ENCODE data around the gene GPR176. TPM values are rescaled to one million over a fixed set of nuclear protein-coding genes. Genes with fewer than 3 reads are reported as not detected.

Gene GPR176
- total RNA-seq, 4 donors from 2014 or later: 4.3 to 15.0 (median 7.9) TPM

DNA sequence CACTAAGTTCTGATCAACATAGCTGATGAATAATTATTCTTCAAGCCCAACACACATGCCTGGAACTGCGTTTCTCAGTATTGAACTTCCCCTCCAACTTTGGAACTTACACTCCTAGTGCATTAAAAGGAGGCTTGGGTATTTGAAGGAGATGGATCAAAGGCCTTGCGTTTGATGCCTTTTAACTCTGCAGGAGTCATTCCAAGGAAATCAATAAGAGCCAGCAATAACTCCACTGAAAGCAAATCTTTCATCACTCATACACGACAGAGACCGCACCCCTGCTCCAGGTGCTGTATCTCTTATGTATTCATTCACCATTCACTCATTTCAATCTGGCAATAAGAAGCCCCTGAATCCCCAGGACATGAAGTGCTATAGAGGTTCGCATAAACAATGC, 123.5 kb downstream of the GPR176 start:
- no peaks in the 10 kb centered on the region for H3K4me1 ChIP-seq
- TF ChIP-seq CTCF (IDR thresholded peaks at IDR 0.05) (no peak), POLR2A (IDR thresholded peaks at IDR 0.05) (no peak)
- H3K36me3 ChIP-seq: no peaks in the 10 kb centered on the region
- DNase-seq: no peak
- no peak overlapping the region for H3K27ac ChIP-seq
- intact Hi-C loops (cut with DNase I): loop anchor here (10.0 kb wide), 1 partner anchor 78 kb away; no protein-coding TSS in a partner anchor
- no peak overlapping the region for H3K4me3 ChIP-seq (replicated peaks in 1 of 3)
- WGBS, 2 donors: 86 to 91% methylated on average over 5 of the region's 5 CpGs
- H3K27me3 ChIP-seq: no peaks in the 10 kb centered on the region
- no peaks in the 10 kb centered on the region for H3K9me3 ChIP-seq

- no peaks in the 10 kb centered on the region for H3K9me3 ChIP-seq
- no peaks in the 10 kb centered on the region for H3K27me3 ChIP-seq
- DNase-seq: no peak
- no peak for TF ChIP-seq POLR2A (IDR thresholded peaks at IDR 0.05)
- no peak for TF ChIP-seq CTCF (IDR thresholded peaks at IDR 0.05)
- no peak overlapping the region for H3K27ac ChIP-seq
- H3K4me3 ChIP-seq (replicated peaks in 1 of 3): no peak overlapping the region
- no peaks in the 10 kb centered on the region for H3K4me1 ChIP-seq
- H3K36me3 ChIP-seq: no peaks in the 10 kb centered on the region
- 26 to 39% methylated on average over 3 of the region's 3 CpGs for WGBS, 2 donors
- intact Hi-C loops (cut with DNase I): loop anchor here (10.0 kb wide), 1 partner anchor 79 kb away; no protein-coding TSS in a partner anchor
These were observed 124.6 kb downstream of the GPR176 start for GRCh38 chr15:39795486-39795885.

DNA sequence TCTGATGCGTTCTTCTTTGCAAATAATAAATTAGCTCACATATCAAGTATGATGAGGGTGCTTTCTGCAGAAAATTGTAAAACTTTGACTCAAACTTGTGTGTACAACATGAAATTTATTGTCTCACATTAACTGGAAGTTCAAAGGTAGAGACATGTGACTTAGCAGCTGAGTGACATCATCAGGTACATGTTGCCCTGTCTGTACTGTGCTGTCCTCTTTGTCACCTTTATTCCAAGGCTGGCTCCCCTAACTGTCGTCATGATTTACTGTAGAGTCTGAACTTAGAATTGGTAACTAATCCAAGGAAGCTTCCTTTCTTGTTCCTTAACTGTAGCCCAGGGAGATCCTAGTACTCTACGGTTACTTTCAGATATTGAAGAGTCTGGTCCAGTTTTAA, 125.1 kb downstream of the GPR176 start:
- Histone ChIP-seq H3K4me3 (replicated peaks in 1 of 3) (no peak overlapping the region), H3K9me3 (no peaks in the 10 kb centered on the region), H3K27me3 (no peaks in the 10 kb centered on the region), H3K27ac (no peak overlapping the region), H3K4me1 (no peaks in the 10 kb centered on the region), H3K36me3 (no peaks in the 10 kb centered on the region)
- intact Hi-C loops (cut with DNase I): loop anchor here (10.0 kb wide), 1 partner anchor 80 kb away; no protein-coding TSS in a partner anchor
- no peak for TF ChIP-seq CTCF (IDR thresholded peaks at IDR 0.05)
- TF ChIP-seq POLR2A (IDR thresholded peaks at IDR 0.05): no peak
- 95 to 96% methylated on average over 3 of the region's 3 CpGs for WGBS, 2 donors
- no peak for DNase-seq

DNA sequence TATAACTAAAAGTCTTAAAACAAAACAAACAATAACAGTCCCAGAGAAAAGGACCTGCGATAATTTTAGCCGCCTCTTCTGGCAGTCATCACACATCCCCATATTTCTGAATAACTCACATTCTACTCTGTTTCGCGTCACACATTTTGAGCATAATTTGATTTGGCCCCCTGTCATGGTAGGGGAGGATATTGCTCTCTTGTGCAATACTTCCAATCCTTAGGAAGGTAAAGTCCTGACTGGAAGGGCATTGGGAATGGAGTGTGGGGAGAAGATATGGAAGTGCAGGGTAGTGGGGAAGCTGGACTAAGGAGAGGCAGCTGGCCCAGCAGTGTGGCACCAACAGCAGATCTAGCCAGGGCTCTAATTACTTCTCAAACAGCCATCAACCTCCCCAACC, 126.1 kb downstream of the GPR176 start:
- Histone ChIP-seq H3K9me3 (no peaks in the 10 kb centered on the region), H3K27ac (no peak overlapping the region), H3K4me1 (no peaks in the 10 kb centered on the region), H3K4me3 (replicated peaks in 1 of 3) (no peak overlapping the region), H3K36me3 (no peaks in the 10 kb centered on the region), H3K27me3 (no peaks in the 10 kb centered on the region)
- intact Hi-C loops (cut with DNase I): loop anchor here (10.0 kb wide), 1 partner anchor 81 kb away; no protein-coding TSS in a partner anchor
- 84 to 89% methylated on average over 4 of the region's 4 CpGs for WGBS, 2 donors
- DNase-seq: no peak
- TF ChIP-seq POLR2A (IDR thresholded peaks at IDR 0.05) (no peak), CTCF (IDR thresholded peaks at IDR 0.05) (no peak)

DNA sequence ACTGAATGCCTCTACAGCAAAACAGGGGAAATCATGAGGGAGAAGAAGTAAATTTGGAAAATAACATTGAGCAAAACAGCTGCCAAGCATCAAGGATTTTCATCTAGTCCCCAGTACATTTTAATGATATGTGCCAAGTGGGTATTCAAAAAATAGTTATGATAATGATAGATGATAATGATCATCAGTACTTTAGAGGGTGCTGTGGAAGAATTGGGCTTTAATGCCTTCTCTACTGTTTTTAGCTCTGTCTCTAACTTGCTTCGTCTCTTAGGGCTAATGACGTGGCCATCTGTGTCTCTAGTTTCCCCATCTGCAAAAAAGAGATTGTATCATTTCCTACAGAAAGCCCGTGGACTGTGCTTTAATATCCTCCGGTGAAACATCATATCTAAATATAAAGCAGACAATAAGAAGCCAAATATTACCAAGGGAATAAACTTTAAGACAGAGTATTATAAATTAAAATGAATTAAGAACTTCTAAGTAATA, 127.2 kb downstream of the GPR176 start:
- TF ChIP-seq POLR2A (IDR thresholded peaks at IDR 0.05) (no peak), CTCF (IDR thresholded peaks at IDR 0.05) (no peak)
- WGBS, 2 donors: 52 to 68% methylated on average over 4 of the region's 4 CpGs
- no peaks in the 10 kb centered on the region for H3K9me3 ChIP-seq
- H3K4me1 ChIP-seq: no peaks in the 10 kb centered on the region
- H3K27me3 ChIP-seq: no peaks in the 10 kb centered on the region
- DNase-seq: no peak
- intact Hi-C loops (cut with DNase I): loop anchor here (10.0 kb wide), 1 partner anchor 82 kb away; no protein-coding TSS in a partner anchor
- H3K36me3 ChIP-seq: no peaks in the 10 kb centered on the region
- no peak overlapping the region for H3K27ac ChIP-seq
- H3K4me3 ChIP-seq (replicated peaks in 1 of 3): no peak overlapping the region

All from thyroid gland (tissue), 4 donors.